Calu3 (cell line): ENCODE results near the gene ADGRL3. TPM values are rescaled to one million over a fixed set of nuclear protein-coding genes. Genes with fewer than 3 reads are reported as not detected.

ENCODE experiments used
- BruUV-seq: library from RNA; stranded (reverse); fragments of 400-500 nt; replicated peaks from 2 replicates; lab custom pipeline; 2021; lab: Mats Ljungman, UMichigan
- CTCF ChIA-PET: fragments of 300-600 bp; sonication (Branson Sonifier 250); formaldehyde crosslinking; loops from one replicate; lab custom pipeline; 2022; ENCODE audit warnings: antibody characterized with exemption; lab: Charles Lee
- DNase-seq: peaks from one replicate; pipeline ENCODE4 v3.0.0; 2022
- H3K27ac Mint-ChIP-seq: one replicate; pipeline ENCODE4 v1.8.0; 2022; ENCODE audit warnings: mixed read lengths; ENCODE audit not compliant: unreplicated experiment
- H3K27me3 Mint-ChIP-seq: one replicate; pipeline ENCODE4 v1.8.0; 2022; ENCODE audit warnings: mixed read lengths; ENCODE audit not compliant: unreplicated experiment
- H3K36me3 Mint-ChIP-seq: one replicate; pipeline ENCODE4 v1.8.0; 2022; ENCODE audit warnings: mild to moderate bottlenecking, moderate library complexity, mixed read lengths; ENCODE audit not compliant: insufficient read depth, unreplicated experiment
- H3K4me1 Mint-ChIP-seq: one replicate; pipeline ENCODE4 v1.8.0; 2022; ENCODE audit warnings: mild to moderate bottlenecking, low read depth, mixed read lengths; ENCODE audit not compliant: unreplicated experiment
- H3K4me3 Mint-ChIP-seq: one replicate; pipeline ENCODE4 v1.8.0; 2022; ENCODE audit warnings: mild to moderate bottlenecking, low read depth, moderate library complexity, mixed read lengths; ENCODE audit not compliant: unreplicated experiment
- H3K9me3 Mint-ChIP-seq: one replicate; pipeline ENCODE4 v1.8.0; 2022; ENCODE audit warnings: low read depth, mixed read lengths; ENCODE audit not compliant: unreplicated experiment
- intact Hi-C: fragments of 100-400 bp; cut with micrococcal nuclease; formaldehyde crosslinking; loops from one replicate; pipeline ENCODE4 v1.10.0; 2022; ENCODE audit not compliant: unreplicated experiment
- total RNA-seq: library from RNA; stranded (reverse); gene quantifications from 2 replicates; pipeline ENCODE4 v1.2.3, GENCODE V29; 2022
- TF ChIP-seq, protein P1 (sequence below): fragments of 200-600 bp; IDR thresholded peaks from one replicate; pipeline ENCODE4 v1.8.0; 2022; ENCODE audit warnings: antibody characterized with exemption; ENCODE audit not compliant: unreplicated experiment

Gene ADGRL3
- total RNA-seq, 1 experiment from 2014 or later = 0.66 TPM

GRCh38 chr4:61994036-61994435, 793.9 kb downstream of the ADGRL3 start:
- H3K4me3 Mint-ChIP-seq = no peak overlapping the region
- peaks cover 8% of the 10 kb centered on the region for H3K4me1 Mint-ChIP-seq
- no peak for DNase-seq
- CTCF ChIA-PET = no interaction called here
- H3K27me3 Mint-ChIP-seq = no peaks in the 10 kb centered on the region
- peaks cover 2% of the 10 kb centered on the region for H3K9me3 Mint-ChIP-seq
- no TSS peak for BruUV-seq
- no peak overlapping the region for H3K27ac Mint-ChIP-seq
- intact Hi-C loops = no loop called here
- TF ChIP-seq, protein P1, sequence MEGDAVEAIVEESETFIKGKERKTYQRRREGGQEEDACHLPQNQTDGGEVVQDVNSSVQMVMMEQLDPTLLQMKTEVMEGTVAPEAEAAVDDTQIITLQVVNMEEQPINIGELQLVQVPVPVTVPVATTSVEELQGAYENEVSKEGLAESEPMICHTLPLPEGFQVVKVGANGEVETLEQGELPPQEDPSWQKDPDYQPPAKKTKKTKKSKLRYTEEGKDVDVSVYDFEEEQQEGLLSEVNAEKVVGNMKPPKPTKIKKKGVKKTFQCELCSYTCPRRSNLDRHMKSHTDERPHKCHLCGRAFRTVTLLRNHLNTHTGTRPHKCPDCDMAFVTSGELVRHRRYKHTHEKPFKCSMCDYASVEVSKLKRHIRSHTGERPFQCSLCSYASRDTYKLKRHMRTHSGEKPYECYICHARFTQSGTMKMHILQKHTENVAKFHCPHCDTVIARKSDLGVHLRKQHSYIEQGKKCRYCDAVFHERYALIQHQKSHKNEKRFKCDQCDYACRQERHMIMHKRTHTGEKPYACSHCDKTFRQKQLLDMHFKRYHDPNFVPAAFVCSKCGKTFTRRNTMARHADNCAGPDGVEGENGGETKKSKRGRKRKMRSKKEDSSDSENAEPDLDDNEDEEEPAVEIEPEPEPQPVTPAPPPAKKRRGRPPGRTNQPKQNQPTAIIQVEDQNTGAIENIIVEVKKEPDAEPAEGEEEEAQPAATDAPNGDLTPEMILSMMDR = no peak
- H3K36me3 Mint-ChIP-seq = no peaks in the 10 kb centered on the region

DNA sequence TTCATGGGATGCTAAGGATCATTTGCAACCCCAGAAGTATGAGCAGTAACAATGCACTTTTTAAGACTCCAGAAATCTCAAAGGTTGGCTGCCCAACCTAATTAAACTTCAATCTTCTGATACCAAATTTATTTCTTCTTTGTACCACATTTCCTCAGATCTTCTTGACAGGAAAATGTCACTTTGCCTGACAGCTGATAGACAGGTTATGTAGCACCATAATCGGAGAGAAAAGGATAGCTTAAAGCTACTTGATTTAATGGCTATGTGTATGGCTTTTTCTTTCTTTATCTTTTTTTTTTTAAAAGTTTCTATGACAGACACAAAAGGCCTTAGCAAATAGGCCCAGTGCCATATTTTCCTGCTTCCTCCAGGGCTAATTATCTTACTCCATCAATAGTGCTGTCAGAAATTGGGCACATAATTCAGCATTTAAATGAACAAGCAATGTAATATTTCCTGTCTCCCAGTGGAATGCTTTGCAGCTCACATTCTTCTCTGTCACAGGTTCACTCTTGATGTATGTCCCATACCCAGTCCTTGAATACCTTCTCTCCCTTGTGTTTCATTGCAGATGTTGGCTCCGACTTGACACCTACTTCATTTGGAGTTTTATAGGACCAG, 795.7 kb downstream of the ADGRL3 start:
- intact Hi-C loops = no loop called here
- peaks cover 2% of the 10 kb centered on the region for H3K9me3 Mint-ChIP-seq
- TF ChIP-seq, protein P1 = no peak
- no TSS peak for BruUV-seq
- no peaks in the 10 kb centered on the region for H3K27me3 Mint-ChIP-seq
- CTCF ChIA-PET = no interaction called here
- no peak overlapping the region for H3K27ac Mint-ChIP-seq
- no peak for DNase-seq
- H3K4me3 Mint-ChIP-seq = no peak overlapping the region
- H3K4me1 Mint-ChIP-seq = peaks cover 8% of the 10 kb centered on the region
- no peaks in the 10 kb centered on the region for H3K36me3 Mint-ChIP-seq

GRCh38 chr4:61996943-61997342, 796.8 kb downstream of the ADGRL3 start:
- BruUV-seq = no TSS peak
- no peaks in the 10 kb centered on the region for H3K36me3 Mint-ChIP-seq
- intact Hi-C loops = no loop called here
- no peak overlapping the region for H3K4me3 Mint-ChIP-seq
- no peaks in the 10 kb centered on the region for H3K27me3 Mint-ChIP-seq
- TF ChIP-seq, protein P1 = no peak
- CTCF ChIA-PET = no interaction called here
- peaks cover 2% of the 10 kb centered on the region for H3K9me3 Mint-ChIP-seq
- no peak overlapping the region for H3K27ac Mint-ChIP-seq
- peaks cover 8% of the 10 kb centered on the region for H3K4me1 Mint-ChIP-seq
- DNase-seq = no peak

DNA sequence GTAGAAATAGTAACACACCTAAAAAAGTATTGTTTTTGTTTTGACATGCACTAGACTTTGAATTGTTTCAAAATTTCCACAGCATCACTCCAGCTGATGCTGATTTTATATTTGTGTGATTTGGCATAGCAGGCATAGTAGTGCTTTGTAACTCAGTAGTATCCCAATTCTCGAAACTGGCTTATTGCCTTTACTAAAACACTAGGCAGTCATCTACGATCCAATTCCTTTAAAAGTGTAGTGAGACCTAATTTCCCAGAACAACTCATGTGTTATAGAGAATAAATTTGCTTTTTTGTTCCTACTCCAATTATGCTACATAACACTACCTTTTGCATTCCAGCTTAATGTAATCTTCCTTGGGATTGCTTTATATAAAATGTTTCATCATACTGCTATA, 797.7 kb downstream of the ADGRL3 start:
- TF ChIP-seq, protein P1 = no peak
- no peaks in the 10 kb centered on the region for H3K27me3 Mint-ChIP-seq
- peaks cover 2% of the 10 kb centered on the region for H3K9me3 Mint-ChIP-seq
- CTCF ChIA-PET = no interaction called here
- H3K36me3 Mint-ChIP-seq = no peaks in the 10 kb centered on the region
- DNase-seq = no peak
- H3K4me3 Mint-ChIP-seq = no peak overlapping the region
- no peak overlapping the region for H3K27ac Mint-ChIP-seq
- peaks cover 8% of the 10 kb centered on the region for H3K4me1 Mint-ChIP-seq
- no TSS peak for BruUV-seq
- intact Hi-C loops = no loop called here
